Panc1 (cell line): Measurements from ENCODE around the gene SLC44A3.

ENCODE experiments used
- CTCF ChIP-seq: fragments of 450-650 bp; IDR thresholded peaks from 2 replicates; pipeline ENCODE4 v1.5.1; 2017; ENCODE audit warnings: mild to moderate bottlenecking
- POLR2AphosphoS5 ChIP-seq: IDR thresholded peaks from 2 replicates; pipeline ENCODE4 v1.6.1; 2012; ENCODE audit warnings: mild to moderate bottlenecking, low read depth, low read length, moderate library complexity
- REST ChIP-seq, 2 experiments: IDR thresholded peaks; 2 replicates each; pipeline ENCODE4 v1.6.1; 2011 to 2012; ENCODE audit warnings: low read depth in 2 of 2, control low read depth in 1 of 2, low read length in 1 of 2, mild to moderate bottlenecking in 1 of 2, moderate library complexity in 1 of 2; ENCODE audit not compliant: insufficient read depth in 1 of 2
- SIN3A ChIP-seq: IDR thresholded peaks from 2 replicates; pipeline ENCODE4 v1.6.1; 2012; ENCODE audit warnings: low read depth, mild to moderate bottlenecking, low read length, moderate library complexity, borderline replicate concordance; ENCODE audit not compliant: insufficient read depth

- TF ChIP-seq CTCF (no peak), POLR2AphosphoS5 (no peak), SIN3A (no peak), REST (IDR thresholded peaks at IDR 0.05; ENCODE audit: insufficient read depth in 1 of 2, low read depth in 2 of 2, low read length in 1 of 2) (no peak)
Measured at GRCh38 chr1:94908190-94908589, 88.0 kb downstream of the SLC44A3 start.
